Right lobe of liver (tissue), 6 donors: ENCODE data around the gene PLXNC1. TPM values are rescaled to one million over a fixed set of nuclear protein-coding genes. Genes with fewer than 3 reads are reported as not detected.

Experiments
- ATAC-seq, 4 donors: fragments of 200-7000 bp; cut with Tn5 transposase; one replicate each; pipeline ENCODE4 v1.9.1; 2020; ENCODE audit warnings: mild to moderate bottlenecking in 4 of 4, moderate library complexity in 4 of 4
- DNase-seq, 3 donors: peaks; one replicate each; pipeline ENCODE4 v3.0.0-alpha.2; 2020
- H3K27ac ChIP-seq, 3 donors: fragments of 200-600 bp; one replicate each; pipeline ENCODE4 v1.8.0; 2022
- H3K27me3 ChIP-seq, 2 donors: fragments of 200-600 bp; one replicate each; pipeline ENCODE4 v1.8.0; 2022
- H3K36me3 ChIP-seq, 4 donors: fragments of 200-600 bp; sonication (generic) in 1 of 4; one replicate each; pipeline versions ENCODE4 v1.5.1 to v1.8.0; 2017 to 2022; ENCODE audit warnings: control low read depth in 1 of 4
- H3K4me1 ChIP-seq, 4 donors: fragments of 200-600 bp; sonication (generic) in 1 of 4; one replicate each; pipeline versions ENCODE4 v1.5.1 to v1.8.0; 2017 to 2022; ENCODE audit warnings: control low read depth in 1 of 4
- H3K4me3 ChIP-seq, 3 donors: fragments of 200-600 bp; one replicate each; pipeline ENCODE4 v1.8.0; 2022
- H3K9me3 ChIP-seq, 4 donors: fragments of 200-600 bp; sonication (generic) in 1 of 4; one replicate each; pipeline versions ENCODE4 v1.5.1 to v1.8.0; 2017 to 2022; ENCODE audit warnings: control low read depth in 1 of 4
- POLR2A ChIP-seq: fragments of 450-650 bp; IDR thresholded peaks from one replicate; pipeline ENCODE4 v1.6.1; 2017; ENCODE audit warnings: antibody characterized with exemption, mild to moderate bottlenecking
- WGBS: methylation state at CpG from one replicate; pipeline ENCODE4 v1.1.6; 2018; ENCODE audit warnings: low coverage, low lambda C conversion rate; ENCODE audit not compliant: insufficient coverage; ENCODE audit errors: missing lambda C conversion rate; 5-methylcytosine and 5-hydroxymethylcytosine counted together
- intact Hi-C, 2 donors: fragments of 100-400 bp; cut with DNase I; formaldehyde crosslinking; loops; one replicate each; pipeline versions ENCODE4 v1.11.2 to v1.14.1; 2022
- total RNA-seq, 6 experiments: library from RNA; depleted of rRNA in 2 of 6; stranded (reverse); fragments of >200 nt in 2 of 6; fragmentation: NEBNext Ultra II Directional in 3 of 6; extraction: Animal tissue kit (Norgen Biotek cat#: 25700) in 3 of 6; gene quantifications; one replicate each; pipeline versions ENCODE4 v1.1.0 to v1.2.4, GENCODE V29; 2016 to 2023
- TF ChIP-seq, protein P1 (sequence below), 4 donors: fragments of 200-600 bp in 3 of 4; fragments of 450-650 bp in 1 of 4; IDR thresholded peaks; one replicate each; pipeline versions ENCODE4 v1.5.1 to v1.8.0; 2016 to 2022; ENCODE audit warnings: antibody characterized with exemption in 4 of 4, mild to moderate bottlenecking in 2 of 4
- donor health status: DM: no; HTN: yes; CAD: no.
- donor health status: DM: no; HTN: no; CAD: no.
- donor health status: DM: no; HTN: no; CAD: no.
- donor health status: DM: no; HTN: yes; CAD: no.
- donor health status: DM: no; HTN: yes; CAD: no.

The PLXNC1 gene
- total RNA-seq, 6 experiments from 2014 or later: 1.6 to 7.0 (median 3.5) TPM

DNA sequence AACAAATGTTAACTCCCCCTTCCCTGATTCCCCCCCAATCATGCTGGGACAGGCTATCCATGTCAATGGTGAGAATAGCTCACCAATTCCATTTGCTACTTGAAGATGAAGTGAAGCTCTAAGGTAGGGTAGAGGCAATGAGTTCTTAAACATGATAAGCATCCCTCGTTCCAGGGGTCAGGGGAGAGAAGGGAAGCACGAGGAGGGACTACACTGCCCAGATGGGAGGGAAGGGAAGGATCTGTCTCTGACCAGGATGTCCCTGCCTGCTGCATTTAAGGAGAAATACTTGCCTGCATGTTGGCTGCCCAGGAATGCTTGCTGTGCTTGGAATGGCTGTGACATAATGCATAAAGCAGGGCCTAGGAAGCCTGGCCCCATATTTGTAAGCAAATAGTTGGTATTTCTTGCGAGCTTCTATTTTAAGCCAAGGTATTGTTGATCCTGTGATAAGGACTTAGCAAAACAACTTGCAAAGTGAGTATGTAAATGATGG, 156.2 kb downstream of the PLXNC1 start:
- Histone ChIP-seq H3K36me3 (peaks cover 0 to 5% (median 0%) of the 10 kb centered on the region in 4 donors), H3K4me1 (peaks cover 0 to 12% (median 0%) of the 10 kb centered on the region in 4 donors), H3K27me3 (no peaks in the 10 kb centered on the region), H3K9me3 (no peaks in the 10 kb centered on the region), H3K27ac (no peak overlapping the region), H3K4me3 (no peak overlapping the region)
- TF ChIP-seq, protein P1, sequence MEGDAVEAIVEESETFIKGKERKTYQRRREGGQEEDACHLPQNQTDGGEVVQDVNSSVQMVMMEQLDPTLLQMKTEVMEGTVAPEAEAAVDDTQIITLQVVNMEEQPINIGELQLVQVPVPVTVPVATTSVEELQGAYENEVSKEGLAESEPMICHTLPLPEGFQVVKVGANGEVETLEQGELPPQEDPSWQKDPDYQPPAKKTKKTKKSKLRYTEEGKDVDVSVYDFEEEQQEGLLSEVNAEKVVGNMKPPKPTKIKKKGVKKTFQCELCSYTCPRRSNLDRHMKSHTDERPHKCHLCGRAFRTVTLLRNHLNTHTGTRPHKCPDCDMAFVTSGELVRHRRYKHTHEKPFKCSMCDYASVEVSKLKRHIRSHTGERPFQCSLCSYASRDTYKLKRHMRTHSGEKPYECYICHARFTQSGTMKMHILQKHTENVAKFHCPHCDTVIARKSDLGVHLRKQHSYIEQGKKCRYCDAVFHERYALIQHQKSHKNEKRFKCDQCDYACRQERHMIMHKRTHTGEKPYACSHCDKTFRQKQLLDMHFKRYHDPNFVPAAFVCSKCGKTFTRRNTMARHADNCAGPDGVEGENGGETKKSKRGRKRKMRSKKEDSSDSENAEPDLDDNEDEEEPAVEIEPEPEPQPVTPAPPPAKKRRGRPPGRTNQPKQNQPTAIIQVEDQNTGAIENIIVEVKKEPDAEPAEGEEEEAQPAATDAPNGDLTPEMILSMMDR (IDR thresholded peaks at IDR 0.05): no peak
- no peak for TF ChIP-seq POLR2A
- WGBS: 100% methylated on average over 2 of the region's 3 CpGs
- intact Hi-C loops: no loop called here
- no peak for ATAC-seq
- no peak for DNase-seq

DNA sequence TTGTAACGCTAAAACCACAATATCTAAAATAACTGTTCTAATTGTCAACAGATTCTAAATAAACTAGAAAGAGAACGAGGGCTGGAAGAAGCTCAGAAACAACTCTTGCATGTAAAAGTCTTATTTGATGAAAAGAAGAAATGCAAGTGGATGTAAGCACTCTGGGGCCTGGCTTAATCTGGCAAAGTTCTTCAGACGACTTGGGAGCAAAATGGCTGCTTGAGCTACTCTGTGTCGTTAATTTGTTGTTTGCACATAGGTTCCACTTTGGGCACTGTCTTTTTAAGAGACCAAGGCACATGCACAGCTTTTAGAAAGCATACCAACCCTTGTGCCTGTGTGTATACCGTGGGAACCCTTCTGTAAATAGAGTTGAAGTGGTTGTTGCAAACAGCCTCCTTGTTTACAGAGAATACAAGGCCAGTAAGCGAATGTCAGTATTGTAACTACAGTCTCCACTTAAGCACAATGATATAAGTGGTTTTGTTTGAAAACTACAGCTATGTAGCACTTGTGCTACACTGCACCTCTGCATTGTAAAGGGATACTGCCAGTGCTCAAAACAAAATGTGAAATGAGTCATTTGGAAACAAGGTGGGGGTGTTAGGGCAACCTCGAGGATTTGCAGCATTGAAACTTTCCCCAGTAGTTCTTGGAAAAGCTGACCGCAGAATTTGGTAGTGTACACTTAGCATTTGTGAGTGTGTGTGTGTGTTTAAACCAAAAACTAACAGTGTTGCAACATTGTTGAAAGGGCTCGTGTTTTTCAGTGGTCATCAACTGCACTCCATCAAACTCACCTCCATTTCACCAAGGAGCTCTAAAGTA, 157.0 kb downstream of the PLXNC1 start:
- intact Hi-C loops: no loop called here
- 36% methylated on average over 9 of the region's 9 CpGs for WGBS

DNA sequence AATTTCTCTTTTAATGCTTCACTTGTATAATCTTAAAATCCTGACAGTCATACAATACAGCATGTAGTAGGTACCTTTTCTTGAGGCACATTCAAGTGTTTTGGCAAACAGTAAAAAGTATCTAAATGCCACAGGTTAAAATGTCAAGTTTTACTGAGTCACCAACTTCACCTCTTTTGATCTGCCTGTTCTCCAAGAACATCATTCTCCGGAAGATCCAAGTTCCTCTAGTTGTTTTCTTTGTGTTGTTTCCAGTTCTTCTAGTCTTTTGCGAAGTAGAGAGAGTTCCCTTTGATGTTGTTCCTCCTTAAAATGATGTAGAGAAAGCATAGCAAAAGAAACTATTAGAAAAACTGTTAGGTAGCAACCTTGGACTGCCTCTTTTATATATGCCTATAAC, 160.2 kb downstream of the PLXNC1 start:
- Histone ChIP-seq H3K27ac (no peak overlapping the region), H3K27me3 (no peaks in the 10 kb centered on the region), H3K36me3 (peaks cover 0 to 5% (median 0%) of the 10 kb centered on the region in 4 donors), H3K4me1 (peaks cover 0 to 12% (median 0%) of the 10 kb centered on the region in 4 donors), H3K4me3 (no peak overlapping the region), H3K9me3 (no peaks in the 10 kb centered on the region)
- no peak for ATAC-seq
- WGBS: 83% methylated on average over 2 of the region's 2 CpGs
- intact Hi-C loops: no loop called here
- TF ChIP-seq POLR2A: no peak
- TF ChIP-seq, protein P1 (IDR thresholded peaks at IDR 0.05): no peak
- no peak for DNase-seq

More for the DNA sequence above, 157.0 kb downstream of the PLXNC1 start:
- H3K27ac ChIP-seq: no peak overlapping the region
- peaks cover 0 to 12% (median 0%) of the 10 kb centered on the region in 4 donors for H3K4me1 ChIP-seq
- no peak for TF ChIP-seq POLR2A
- TF ChIP-seq, protein P1 (IDR thresholded peaks at IDR 0.05): no peak
- no peaks in the 10 kb centered on the region for H3K9me3 ChIP-seq
- H3K27me3 ChIP-seq: no peaks in the 10 kb centered on the region
- DNase-seq: no peak
- peak; percentile 60 to 89 (median 70) for ATAC-seq
- peaks cover 0 to 5% (median 0%) of the 10 kb centered on the region in 4 donors for H3K36me3 ChIP-seq
- no peak overlapping the region for H3K4me3 ChIP-seq

DNA sequence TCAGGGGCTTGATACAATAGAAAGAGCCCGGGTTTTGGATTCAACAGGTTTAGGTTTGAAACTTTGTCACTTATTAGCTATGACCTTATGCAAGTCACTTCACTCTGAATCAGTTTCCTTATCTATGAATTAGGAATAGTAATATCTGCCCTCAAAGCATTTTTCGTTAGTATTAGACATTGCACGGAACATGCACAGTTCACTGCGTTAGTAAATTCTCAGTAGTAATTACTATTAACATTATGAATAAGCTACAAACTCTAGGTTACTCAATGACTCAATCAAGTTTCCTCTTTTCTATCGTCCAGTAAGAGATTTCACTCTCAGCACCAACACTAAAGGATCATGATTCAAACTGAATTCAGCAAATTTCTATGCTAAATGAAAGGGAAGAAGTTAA, 161.0 kb downstream of the PLXNC1 start:
- 90% methylated on average over 5 of the region's 5 CpGs for WGBS
- Histone ChIP-seq H3K27me3 (no peaks in the 10 kb centered on the region), H3K9me3 (no peaks in the 10 kb centered on the region), H3K4me3 (no peak overlapping the region), H3K27ac (no peak overlapping the region), H3K36me3 (peaks cover 0 to 5% (median 0%) of the 10 kb centered on the region in 4 donors), H3K4me1 (peaks cover 0 to 12% (median 0%) of the 10 kb centered on the region in 4 donors)
- DNase-seq: no peak
- intact Hi-C loops: no loop called here
- TF ChIP-seq POLR2A: no peak
- TF ChIP-seq, protein P1 (IDR thresholded peaks at IDR 0.05): no peak
- ATAC-seq: no peak
